ENCODE results near the gene DPH1.

The DPH1 gene

DNA sequence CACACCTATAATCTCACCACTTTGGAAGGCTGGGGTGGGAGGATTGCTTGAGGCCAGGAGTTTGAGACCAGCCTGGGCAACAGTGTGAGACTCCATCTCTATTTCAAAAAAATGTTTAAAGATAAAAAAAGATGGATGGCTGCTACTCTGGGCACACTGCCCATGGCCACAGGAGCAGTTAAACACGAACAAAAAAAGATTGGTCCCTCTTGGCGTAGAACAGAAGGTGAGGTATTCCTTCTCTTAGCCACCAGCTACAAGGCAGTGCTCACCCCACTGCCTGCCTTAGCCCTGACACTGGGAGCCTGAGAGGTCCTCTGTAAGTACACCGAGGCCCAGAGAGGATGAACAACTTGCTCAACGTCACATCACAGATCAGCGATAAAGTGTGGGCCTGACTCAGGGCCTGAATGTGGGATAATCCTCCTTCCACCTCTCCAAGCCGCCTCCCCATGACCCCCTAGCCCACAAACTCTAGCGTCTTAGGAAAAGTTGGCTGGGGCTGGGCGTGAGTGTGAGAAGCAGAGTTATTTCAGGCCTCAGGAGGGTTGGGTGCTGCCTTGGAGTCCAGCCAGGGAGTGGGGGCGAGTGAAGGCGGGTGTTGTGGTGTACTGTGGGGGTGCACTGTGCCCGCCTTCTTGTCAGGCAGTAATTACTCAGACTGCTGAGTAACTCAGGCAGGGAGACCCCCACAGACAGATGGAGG lies 2.3 kb upstream of the DPH1 start:
- DNase-seq (ENCODE audit: low read depth, low spot score), result no peak

DNA sequence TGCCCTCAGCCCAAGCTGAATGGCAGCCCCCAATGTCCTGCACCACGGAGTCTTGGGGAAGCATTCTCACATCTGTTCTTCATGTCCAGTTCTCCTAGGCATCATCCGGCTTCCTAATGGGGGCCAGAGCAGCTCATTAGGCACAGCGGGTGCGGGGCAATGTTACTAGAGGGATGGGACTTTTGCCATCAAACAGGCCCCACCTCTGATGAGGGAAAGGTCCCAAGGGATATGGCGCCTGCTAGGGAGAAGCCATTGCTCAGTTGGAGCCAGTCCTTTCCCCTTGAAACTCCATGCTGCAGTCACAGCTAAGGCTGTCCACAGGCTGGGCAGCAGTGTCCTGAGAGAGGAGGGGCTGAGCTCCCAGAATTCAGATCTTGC lies 1.7 kb upstream of the DPH1 start:
- DNase-seq (ENCODE audit: low read depth, low spot score), result no peak

DNA sequence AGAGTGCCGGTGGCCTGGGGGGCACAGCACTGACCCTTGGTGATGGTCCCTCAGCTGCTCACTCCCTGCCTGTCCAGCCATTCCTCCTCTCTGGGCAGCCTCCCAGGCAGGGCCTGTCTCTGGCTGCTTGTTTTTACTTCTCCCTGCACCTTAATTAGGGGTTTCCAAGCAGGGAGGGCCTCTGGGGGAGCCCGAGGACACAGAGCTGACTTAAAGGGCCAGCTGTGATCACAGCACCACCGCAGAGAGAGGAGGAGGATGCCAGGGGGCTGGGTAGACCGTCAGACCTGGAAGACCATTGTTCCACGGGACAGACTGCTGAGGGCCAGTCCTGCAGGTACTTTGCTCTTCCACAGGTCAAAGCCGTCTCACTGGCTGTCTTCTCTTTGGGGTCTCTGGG lies 1.2 kb upstream of the DPH1 start:
- DNase-seq (ENCODE audit: low read depth, low spot score), result no peak

DNA sequence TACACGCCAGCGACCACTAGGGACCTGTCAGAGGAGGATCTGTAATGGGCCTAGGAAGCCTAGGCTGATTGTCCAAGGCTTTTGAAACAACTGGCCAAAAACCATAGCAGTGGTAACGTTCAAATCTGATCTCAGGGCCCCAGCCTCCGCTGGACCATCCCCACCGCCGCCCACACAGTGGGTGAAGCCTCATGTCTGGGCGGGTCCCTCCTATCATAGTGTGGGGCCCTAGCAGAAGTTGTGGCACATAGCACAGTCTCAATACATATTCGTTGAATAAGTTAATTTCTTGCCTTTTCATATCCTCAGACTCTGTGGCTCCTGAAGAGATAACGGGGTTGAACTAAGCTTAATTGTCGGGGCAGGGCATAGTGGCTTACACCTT lies 818 bp downstream of the DPH1 start:
- DNase-seq (ENCODE audit: low read depth, low spot score), result no peak

DNA sequence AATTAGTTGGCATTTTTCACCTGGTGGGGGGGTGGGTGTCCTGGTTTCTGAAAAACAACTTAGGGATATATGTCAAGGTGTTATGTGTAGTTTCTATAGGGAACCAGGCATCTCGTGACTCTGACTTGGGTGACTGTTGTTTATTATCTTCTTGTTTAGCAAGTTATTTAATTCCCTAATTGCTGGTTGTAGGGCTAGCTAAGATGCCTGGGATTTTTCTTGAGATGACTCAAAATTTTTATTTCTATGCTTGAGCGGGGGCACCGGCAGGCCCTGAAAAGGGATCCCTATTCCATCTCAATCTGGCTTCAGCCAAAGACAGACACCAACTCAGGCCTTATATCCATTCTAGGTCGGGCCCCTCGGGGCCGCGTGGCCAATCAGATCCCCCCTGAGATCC lies 3.2 kb downstream of the DPH1 start:
- DNase-seq (ENCODE audit: low read depth, low spot score), result no peak

DNA sequence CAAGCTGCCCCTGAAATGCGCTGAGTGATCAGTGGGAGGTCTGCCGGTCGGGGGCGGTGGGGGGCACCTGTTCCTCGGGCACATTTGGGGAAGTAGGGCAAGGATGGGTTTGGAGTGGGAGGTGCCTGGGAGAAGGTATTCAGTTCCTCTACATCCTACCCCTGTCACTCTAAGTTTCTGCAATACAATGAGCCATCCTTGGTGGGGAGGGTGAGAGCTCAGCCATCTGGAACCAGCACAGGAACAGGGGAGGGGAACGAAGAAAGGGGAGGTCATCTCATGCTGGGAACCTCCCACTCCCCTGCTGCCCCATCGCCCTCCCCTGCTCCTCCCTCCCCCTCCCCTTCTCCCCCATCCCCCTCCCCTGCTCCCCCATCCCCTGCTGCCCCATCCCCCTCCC lies 4.2 kb downstream of the DPH1 start:
- no peak for DNase-seq (ENCODE audit: low read depth, low spot score)

DNA sequence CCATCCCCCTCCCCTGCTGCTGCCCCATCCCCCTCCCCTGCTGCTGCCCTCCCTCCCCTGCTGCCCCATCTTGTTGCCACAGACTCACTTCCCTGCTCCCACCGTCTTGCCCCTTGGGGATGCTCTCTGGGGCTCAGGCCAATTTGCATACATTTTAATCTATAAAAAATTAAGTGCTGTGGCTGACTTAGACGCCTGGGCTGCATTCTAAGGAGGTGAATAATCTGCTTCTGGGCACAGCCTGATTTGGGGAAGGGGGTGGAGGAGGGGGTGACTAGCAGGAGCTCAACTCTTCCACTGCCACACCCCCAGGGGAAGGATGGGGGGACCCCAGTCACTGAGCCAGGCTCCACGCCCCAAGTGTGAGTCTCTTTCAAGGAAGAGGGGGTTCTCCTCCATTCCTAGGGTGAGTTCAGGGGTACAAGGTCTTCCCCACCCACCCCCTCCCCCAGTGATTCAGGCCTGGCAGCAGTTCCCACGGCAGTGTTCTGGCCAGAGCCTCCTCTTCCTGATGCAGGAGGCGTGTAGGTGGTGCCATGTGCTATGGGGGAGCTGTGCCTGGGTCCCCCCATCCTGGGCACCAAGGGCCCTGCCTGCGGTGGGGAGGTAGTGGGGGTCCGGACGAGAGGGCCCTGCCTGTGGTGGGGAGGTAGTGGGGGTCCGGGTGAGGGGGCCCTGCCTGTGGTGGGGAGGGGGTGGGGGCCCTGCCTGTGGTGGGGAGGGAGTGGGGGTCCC lies 5.0 kb downstream of the DPH1 start:
- DNase-seq (ENCODE audit: low read depth, low spot score), result no peak

DNA sequence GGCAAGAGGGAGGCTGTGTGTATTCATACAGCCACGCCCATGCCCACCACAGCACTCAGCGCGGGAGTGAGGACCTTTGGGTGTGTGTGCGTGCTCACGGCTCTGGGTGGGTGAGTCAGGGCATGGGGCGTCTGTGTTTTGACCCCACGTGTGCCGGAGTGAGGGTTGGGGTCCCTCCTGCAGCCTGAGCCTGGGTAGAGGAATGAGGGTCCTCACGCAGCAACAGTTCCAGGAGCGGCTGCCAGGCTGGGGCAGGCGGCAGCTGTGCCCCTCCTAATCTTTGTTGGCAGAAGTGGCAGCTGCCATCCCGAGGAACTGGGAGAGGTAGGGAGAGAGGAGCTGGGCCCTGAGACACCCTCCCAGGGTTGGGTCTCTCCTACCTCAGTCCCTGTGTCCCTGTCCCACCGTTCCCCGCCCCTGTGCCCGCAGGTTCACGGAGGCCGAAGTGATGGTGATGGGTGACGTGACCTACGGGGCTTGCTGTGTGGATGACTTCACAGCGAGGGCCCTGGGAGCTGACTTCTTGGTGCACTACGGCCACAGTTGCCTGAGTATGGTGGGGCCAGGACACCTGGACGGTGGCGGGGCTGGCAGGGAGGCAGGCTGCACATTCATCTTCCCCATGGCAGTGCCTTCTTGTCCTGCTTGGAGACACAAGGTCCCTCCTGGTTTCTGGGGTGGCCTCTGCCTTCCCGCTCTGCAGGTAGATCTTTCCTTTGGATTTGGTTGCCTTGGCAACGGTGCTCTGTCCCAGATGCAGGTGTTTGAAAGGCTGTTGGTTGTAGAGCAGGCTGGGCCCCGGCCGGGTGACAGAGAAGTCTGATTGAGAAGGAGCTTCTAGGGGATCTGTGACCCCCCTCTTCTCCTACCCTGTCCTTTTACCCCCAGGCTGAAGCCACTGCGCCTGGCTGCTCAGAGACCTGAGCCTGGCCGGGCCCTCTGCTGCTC lies 5.9 kb downstream of the DPH1 start:
- no peak for DNase-seq (ENCODE audit: low read depth, low spot score)

DNA sequence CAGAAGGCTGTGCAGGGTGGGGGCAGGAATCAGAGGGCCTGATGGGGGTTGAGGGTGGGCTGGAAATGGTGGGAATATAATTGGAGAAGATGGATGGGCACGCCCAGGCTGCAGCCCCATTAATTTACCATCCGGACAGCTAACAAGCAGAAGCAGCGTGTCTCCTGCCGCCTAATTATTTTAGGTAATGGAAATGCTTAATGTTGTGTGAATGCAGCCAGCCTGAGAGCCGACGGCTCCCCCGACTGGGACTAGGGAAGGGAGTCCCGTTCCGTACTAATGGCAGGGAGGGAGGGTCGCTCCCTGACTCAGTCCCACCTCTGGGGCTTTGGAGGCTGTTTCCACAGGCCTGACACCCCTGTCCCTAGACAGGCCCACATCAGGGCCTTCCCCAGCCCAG lies 7.2 kb downstream of the DPH1 start:
- DNase-seq (ENCODE audit: low read depth, low spot score), result no peak

DNA sequence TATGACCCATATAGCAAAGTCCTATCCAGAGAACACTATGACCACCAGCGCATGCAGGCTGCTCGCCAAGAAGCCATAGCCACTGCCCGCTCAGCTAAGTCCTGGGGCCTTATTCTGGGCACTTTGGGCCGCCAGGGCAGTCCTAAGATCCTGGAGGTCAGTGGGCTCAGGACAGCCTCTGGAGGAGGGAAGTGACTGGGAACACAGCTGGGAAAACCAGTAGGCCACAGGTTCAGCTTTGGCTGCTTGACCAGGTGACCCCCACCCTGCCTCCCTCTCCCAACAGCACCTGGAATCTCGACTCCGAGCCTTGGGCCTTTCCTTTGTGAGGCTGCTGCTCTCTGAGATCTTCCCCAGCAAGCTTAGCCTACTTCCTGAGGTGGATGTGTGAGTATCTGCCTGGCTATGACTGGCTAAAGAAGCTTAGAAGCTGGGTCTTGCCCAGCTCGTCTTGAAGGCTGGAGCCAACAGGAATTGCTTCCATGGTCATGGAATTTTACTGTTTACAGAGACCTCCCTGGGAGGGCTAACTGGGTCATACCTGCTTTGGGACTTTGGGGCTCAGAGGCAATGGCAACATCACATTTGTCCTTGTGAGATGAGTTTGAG lies 10.4 kb downstream of the DPH1 start:
- DNase-seq (ENCODE audit: low read depth, low spot score), result no peak

DNA sequence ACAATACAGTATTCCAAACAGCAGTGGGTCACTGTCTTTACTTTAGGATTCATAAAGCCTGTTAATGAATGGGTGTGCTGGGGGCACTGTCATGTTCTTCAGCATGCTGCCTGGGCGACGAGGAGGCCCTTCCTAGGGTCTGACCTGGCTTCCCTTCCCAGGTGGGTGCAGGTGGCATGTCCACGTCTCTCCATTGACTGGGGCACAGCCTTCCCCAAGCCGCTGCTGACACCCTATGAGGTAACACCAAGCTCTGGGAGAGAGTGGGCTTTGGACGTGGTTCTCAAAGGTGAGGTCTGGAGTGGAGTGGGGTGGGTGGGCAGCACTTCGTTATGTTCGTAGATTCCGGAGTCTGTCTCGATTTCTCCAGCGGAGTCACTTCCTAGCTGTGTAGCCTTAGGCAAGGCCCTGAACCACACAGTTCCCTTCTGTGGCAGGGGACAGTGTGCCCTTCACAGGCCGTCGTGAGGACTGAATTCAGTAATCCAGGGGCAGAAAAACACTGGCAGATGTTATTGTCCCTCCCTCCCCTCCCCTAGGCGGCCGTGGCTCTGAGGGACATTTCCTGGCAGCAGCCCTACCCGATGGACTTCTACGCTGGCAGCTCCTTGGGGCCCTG lies 11.1 kb downstream of the DPH1 start:
- DNase-seq (ENCODE audit: low read depth, low spot score), result no peak

DNA sequence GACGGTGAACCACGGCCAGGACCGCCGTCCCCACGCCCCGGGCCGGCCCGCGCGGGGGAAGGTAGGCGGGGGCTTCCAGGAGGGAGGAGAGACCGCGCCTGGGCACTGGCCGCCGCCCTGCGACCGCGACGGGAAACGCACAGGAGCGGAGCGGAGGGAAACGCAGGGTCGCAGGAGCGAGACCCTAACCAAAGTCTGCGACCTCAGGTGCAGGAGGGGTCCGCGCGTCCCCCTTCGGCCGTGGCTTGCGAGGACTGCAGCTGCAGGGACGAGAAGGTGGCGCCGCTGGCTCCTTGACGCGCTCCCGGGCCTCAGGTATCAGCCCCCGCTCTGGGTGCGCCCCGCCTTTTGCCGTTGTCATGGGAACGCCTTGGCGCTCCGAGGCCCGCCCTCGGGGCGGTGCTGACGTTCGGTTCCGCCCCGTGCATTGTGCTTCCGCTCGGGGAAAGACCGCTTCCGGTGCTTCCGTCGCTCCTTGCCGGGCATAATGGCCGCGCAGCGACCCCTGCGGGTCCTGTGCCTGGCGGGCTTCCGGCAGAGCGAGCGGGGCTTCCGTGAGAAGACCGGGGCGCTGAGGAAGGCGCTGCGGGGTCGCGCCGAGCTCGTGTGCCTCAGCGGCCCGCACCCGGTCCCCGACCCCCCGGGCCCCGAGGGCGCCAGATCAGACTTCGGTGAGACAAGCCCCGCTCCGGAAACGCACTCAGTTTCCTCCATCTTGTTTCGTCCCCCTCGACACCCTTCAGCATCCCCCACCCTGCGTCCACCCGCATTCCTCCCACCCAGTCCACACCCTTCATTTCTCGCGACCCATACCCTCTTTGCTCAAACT lies 11.8 kb downstream of the DPH1 start, which contains the start of gene OVCA2:
OVCA2 (plus strand) TSS at position 462 of the 829 bp plus-strand sequence; CDS start at position 488, 26 bp downstream.
- DNase-seq (ENCODE audit: low read depth, low spot score), result peak; percentile 80

DNA sequence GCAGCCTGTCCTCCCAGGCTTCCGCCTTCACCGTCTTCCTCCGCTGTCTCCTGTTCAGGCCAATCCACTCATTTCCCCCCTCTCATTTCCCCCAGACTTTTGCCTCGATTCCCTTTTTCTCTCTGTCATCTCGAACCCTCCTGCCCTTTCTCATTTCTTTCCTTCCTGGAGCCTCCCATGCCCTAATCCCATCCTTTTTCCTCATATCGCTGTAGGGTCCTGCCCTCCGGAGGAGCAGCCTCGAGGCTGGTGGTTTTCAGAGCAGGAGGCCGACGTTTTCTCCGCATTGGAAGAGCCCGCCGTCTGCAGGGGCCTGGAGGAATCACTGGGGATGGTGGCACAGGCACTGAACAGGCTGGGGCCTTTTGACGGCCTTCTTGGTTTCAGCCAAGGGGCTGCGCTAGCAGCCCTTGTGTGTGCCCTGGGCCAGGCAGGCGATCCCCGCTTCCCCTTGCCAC lies 12.5 kb downstream of the DPH1 start:
- no peak for DNase-seq (ENCODE audit: low read depth, low spot score)

DNA sequence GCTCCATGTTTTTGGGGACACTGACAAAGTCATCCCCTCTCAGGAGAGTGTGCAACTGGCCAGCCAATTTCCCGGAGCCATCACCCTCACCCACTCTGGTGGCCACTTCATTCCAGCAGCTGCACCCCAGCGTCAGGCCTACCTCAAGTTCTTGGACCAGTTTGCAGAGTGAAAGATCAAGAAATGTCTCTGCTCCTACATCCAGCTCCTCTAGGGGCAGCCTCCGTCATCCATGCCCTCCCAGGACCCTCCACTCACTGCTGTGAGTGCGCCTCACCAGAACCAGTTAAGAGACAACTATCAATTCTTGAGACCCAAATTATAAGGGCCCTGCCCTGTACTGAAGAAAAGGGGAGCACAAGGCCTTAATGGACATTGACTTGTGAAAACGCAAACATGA lies 13.0 kb downstream of the DPH1 start:
- DNase-seq (ENCODE audit: low read depth, low spot score), result no peak

DNA sequence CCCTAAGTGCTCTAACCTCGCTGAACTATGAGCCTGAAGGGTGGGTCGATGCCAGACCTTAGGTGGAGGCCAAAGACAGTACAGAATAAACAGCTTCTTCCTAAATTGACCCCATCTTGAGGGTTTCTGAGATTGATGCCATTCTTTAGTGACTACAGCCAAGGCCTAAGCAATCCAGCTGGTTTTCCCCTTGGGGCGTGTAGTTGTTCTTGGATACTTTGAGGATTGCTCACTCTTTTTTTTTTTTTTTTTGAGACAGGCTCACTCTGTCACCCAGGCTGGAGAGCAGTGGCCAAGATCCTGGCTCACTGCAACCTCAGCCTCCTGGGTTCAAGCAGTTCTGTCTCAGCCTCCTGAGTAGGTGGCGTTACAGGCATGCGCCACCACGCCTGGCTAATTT lies 13.8 kb downstream of the DPH1 start:
- DNase-seq (ENCODE audit: low read depth, low spot score), result no peak

DNA sequence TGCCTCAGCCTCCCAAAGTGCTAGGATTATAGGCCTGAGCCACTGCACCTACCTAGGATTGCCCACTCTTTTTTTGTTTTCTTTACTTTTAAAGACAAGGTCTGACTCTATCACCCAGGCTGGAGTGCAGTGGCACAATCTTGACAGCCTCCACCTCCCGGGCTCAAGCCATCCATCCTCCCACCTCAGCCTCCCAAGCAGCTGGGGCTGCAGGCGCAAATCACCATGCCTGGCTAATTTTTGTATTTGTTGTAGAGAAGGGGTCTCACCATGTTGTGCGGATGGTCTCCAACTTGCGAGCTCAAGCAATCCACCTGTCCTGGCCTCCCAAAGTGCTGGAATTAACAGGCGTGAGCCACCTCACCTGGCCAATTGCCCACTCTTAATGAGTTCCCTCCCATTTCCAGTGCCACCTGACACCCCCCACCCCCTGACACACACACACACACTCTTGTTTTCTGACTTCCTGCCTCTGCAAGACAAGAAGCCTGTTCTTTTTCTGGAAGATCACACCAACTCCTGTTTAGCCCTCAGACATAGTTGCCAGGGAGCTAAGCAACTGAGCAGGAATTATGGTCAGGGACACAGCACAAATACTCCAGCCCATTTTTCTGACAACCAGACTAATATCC lies 14.4 kb downstream of the DPH1 start:
- no peak for DNase-seq (ENCODE audit: low read depth, low spot score)

DNA sequence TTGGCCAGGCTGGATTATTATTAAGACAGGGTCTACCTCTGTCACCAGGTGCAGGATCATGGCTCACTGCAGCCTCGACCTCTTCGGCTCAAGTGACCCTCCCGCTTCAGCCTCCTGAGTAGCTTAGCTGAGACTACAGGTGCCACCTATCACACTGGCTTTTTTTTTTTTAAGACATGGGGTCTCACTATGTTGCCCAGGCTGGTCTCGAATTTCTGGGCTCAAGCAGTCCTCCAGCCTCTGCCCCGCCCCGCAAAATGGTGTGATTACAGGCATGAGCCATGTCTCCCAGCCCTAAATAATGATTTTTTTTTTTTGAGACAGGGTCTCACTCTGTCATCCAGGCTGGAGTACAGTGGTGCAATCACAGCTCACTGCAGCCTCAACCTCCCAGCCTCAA lies 17.6 kb downstream of the DPH1 start:
- DNase-seq (ENCODE audit: low read depth, low spot score), result no peak

DNA sequence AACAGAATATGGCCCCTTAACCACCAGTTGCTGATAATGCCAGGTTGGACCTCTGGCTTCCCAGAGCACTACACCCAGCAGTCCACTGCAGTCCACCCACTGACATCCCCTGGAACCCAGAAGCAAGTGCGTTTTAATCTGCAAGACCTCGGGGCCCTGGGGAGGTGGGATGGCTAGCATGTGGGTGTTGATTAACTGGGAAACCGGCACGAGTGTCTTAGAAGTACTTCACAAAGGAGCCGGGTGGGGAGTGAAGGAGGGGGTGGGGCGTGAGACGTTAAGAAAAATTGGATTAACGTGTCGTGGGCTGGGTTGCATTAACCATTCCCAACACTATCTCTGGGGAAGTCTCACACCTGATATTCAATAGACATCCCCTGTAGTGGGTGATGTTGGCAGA lies 18.9 kb downstream of the DPH1 start:
- no peak for DNase-seq (ENCODE audit: low read depth, low spot score)

DNA sequence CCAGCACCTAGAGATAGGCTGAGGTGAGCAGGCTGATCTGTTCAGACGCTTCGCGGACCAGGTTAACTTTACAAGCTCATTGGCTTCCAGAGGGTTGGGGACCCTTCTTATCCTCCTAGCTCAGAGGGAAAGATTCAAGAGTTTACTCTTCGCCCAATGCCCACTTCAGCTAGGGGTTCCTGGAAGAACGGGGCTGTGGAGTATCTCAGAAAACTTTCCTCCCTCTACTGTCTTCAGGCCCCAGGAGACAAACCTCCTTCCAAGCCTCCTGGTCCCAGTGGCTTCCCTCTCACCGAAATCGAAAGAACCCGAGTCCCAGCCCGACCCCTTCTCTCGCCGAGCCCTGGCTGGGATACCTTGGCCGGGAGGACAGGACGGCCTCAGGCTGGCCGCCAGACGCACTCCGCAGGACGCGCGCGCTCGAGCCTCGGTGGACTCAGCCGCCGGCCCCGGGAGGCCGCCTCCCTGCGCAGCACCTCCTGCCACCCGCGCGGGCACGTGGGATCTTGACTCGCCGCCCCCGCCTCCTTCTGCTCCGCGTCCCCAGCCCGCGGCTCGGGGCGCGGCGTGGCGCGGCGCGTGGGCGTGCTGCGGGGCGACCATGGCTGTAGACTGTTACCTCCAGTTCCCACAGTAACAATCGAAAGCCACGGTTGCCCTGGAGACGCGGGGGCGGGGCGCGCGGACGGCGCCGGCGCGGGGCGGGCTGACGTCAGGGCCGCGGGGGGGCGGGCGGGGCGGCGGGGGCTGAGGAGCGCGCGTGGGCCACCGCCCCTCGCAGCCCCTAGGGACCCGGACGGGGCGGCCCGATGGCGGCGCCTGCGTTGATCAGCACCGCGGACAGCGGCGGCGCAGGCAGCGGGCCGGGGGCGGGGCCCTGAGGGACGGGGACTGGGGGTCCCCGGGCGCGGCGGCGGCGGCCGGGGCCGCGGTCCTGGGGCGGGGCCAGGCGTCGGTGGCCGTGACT lies 19.7 kb downstream of the DPH1 start:
- DNase-seq (ENCODE audit: low read depth, low spot score), result no peak

All from brain pericyte (primary cell).